ENCODE measurements around the gene ITM2C.

Gene ITM2C

GRCh38 chr2:230922951-230923717 lies 58.4 kb downstream of the ITM2C start:
- DNase-seq (ENCODE audit: insufficient read length, low spot score) = no peak
- FAIRE-seq = no peak

GRCh38 chr2:230924092-230924469 lies 59.3 kb downstream of the ITM2C start:
- no peak for DNase-seq (ENCODE audit: insufficient read length, low spot score)
- no peak for FAIRE-seq

GRCh38 chr2:230924470-230925341 lies 60.0 kb downstream of the ITM2C start, which contains the start of gene GPR55:
Gene GPR55 (minus strand): TSS chr2:230925242. CDS start chr2:230910962, 14,280 bp downstream.
- DNase-seq (ENCODE audit: insufficient read length, low spot score) (no peak), FAIRE-seq (no peak)

GRCh38 chr2:230925443-230925878 lies 60.7 kb downstream of the ITM2C start:
- no peak for FAIRE-seq
- no peak for DNase-seq (ENCODE audit: insufficient read length, low spot score)

- no peak for FAIRE-seq
Measured at GRCh38 chr2:230925879-230926765, 61.4 kb downstream of the ITM2C start.

GRCh38 chr2:230927711-230928341 lies 63.1 kb downstream of the ITM2C start:
- DNase-seq (ENCODE audit: insufficient read length, low spot score) (no peak), FAIRE-seq (no peak)

More at GRCh38 chr2:230925879-230926765, 61.4 kb downstream of the ITM2C start:
- no peak for DNase-seq (ENCODE audit: insufficient read length, low spot score)

All from HTR-8/SVneo (cell line).